A172 (cell line): Measurements from ENCODE around the gene PPP6R2. TPM values are rescaled to one million over a fixed set of nuclear protein-coding genes. Genes with fewer than 3 reads are reported as not detected.
A peak's percentile ranks its signal among the peaks of the same experiment; 100 is the strongest.

Experiments
- DNase-seq: peaks from one replicate; pipeline ENCODE4 v3.0.0-alpha.2; 2015; ENCODE audit warnings: low spot score
- total RNA-seq: library from RNA; depleted of rRNA; stranded (reverse); fragments of >200 nt; shearing (Covaris generic); gene quantifications from 2 replicates; pipeline ENCODE4 v1.2.3, GENCODE V29; 2014; rRNA removed

The PPP6R2 gene
- total RNA-seq, 1 experiment from 2014 or later = 36.6 TPM

GRCh38 chr22:50485221-50486131 lies 142.3 kb downstream of the PPP6R2 start:
- no peak for DNase-seq

GRCh38 chr22:50486561-50487289 lies 143.6 kb downstream of the PPP6R2 start, which contains the start of gene MIOX:
Gene MIOX, plus strand, starts transcription at chr22:50486859. Its CDS starts 39 bp downstream, at chr22:50486898.
- peak; percentile 37 for DNase-seq

DNA sequence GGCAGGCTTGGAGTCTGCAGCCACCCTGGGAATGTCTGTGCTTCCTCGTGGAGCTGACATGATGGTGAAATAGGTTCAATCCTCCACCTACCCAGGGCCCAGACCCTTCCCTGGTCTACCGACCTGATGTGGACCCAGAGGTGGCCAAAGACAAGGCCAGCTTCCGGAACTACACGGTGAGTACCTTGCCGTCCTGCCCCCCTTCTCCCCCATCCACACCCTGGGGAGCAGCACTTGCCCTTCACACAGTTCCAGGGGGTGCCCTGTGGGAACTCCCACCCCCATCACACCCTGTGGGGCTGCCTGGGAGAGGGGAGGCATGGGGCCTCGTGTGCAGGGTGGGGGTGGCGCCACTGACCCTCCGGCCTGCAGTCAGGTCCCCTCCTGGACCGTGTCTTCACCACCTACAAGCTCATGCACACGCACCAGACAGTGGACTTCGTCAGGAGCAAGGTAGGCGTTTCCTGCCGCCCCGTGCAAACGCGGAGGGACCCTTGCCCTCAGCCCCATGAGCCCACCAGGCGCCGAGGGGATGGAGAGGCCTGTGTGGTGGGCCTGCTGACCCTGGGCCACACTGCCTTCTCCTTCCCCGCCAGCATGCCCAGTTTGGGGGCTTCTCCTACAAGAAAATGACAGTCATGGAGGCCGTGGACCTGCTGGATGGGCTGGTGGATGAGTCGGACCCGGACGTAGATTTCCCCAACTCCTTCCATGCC lies 144.3 kb downstream of the PPP6R2 start:
- no peak for DNase-seq

GRCh38 chr22:50488006-50488677 lies 145.0 kb downstream of the PPP6R2 start:
- no peak for DNase-seq

DNA sequence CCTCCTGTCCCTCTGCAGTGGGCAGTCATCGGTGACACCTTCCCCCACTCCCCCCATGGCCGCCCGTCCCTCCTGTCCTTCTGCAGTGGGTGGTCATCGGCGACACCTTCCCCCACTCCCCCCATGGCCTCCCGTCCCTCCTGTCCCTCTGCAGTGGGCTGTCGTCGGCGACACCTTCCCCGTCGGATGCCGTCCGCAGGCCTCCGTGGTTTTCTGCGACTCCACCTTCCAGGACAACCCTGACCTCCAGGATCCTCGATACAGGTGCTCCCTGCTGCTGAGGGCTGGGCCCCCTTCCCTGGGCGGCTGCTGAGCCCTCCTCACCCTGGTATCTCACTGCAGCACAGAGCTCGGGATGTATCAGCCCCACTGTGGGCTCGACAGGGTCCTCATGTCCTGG lies 145.8 kb downstream of the PPP6R2 start:
- DNase-seq = no peak

DNA sequence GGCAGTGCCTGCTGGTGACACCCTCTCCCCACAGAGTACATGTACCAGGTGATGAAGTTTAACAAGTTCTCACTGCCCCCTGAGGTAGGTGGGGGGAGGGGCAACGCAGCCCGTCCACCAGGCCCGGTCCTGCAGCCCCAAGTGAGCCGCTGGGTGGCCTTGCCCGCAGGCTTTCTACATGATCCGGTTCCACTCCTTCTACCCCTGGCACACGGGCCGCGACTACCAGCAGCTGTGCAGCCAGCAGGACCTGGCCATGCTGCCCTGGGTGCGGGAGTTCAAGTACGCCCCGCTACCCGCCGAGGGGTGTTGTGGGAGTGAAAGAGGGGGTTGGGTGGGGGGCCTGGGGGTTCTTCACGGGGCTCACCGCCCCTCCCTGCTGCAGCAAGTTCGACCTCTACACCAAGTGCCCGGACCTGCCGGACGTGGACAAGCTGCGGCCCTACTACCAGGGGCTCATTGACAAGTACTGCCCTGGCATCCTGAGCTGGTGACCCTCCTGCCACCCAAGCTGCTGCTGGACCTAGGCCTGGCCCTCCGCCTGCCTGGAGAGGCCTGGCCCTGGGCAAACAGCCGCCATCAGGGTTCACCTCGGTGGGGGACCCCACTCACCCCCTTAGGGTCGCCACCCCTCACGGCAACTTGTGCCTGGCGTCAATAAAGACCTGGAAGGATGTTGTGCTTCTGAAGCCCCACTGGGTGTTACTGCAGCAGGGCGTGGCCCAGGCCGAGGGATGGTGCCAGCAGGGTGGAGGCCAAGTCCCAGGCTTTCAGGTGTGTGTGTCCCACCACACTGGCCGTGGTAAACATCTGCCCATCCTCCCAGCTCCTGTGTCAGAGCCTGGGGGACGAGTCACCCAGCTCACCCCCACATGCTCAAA lies 146.5 kb downstream of the PPP6R2 start:
- no peak for DNase-seq

DNA sequence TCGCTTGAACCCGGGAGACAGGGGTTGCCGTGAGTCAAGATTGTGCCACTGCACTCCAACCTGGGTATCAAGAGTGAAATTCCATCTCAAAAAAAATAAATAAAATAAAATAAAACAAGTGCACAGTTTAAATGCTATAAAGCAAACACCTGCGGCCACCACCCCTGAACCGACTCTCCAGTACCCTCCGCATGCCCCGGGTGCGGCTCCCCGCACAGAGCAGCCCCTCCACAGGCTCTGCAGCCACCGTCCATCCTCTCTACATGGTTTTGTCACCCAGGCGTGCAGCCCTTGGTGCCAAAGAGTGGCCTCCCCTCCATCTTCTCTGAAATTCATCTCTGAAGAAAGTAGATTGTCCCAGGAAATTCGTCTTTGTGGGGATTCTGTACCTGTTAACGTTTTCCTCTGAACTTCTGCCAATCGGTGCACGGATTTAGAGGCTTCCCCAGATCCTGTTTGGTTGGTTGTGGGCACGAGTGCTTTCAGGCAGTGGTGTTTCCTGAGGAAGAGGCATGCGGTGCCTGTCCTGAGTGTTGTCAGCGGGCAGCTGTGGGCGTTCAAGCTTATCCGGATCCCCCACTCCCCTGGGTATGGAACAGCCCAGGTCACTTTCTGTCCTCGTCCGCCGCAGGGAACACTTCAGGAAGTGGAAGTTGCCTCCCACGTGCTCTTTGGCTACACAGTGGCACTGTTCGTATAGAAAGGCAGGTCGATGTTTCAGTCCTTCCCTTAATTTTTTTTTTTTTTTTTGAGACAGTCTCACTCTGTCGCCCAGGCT lies 147.6 kb downstream of the PPP6R2 start:
- DNase-seq = no peak

Other genes with a start within 250 kb of the PPP6R2 start
- 1.4 and 1.5 TPM in 2 replicates for gene PANX2, start 172.6 kb upstream of the PPP6R2 start, total RNA-seq
- gene TRABD, start 157.4 kb upstream of the PPP6R2 start, total RNA-seq = 18.9 and 19.2 TPM in 2 replicates
- 8.0 and 9.5 TPM in 2 replicates for gene SELENOO, start 142.3 kb upstream of the PPP6R2 start, total RNA-seq
- 8.9 and 10.6 TPM in 2 replicates for gene TUBGCP6, start 98.3 kb upstream of the PPP6R2 start, total RNA-seq
- 11.4 and 12.6 TPM in 2 replicates for gene HDAC10, start 92.1 kb upstream of the PPP6R2 start, total RNA-seq
- 31.4 and 32.2 TPM in 2 replicates for gene MAPK12, start 81.6 kb upstream of the PPP6R2 start, total RNA-seq
- gene MAPK11, start 72.9 kb upstream of the PPP6R2 start, total RNA-seq = 13.4 and 15.4 TPM in 2 replicates
- 64.9 and 65.0 TPM in 2 replicates for gene PLXNB2, start 35.7 kb upstream of the PPP6R2 start, total RNA-seq
- gene DENND6B, start 16.3 kb upstream of the PPP6R2 start, total RNA-seq = 1.2 and 2.9 TPM in 2 replicates
- 43.0 and 48.2 TPM in 2 replicates for gene SBF1, start 131.7 kb downstream of the PPP6R2 start, total RNA-seq
- not detected in 2 replicates for gene ADM2, start 138.2 kb downstream of the PPP6R2 start, total RNA-seq
- gene MIOX, start 143.5 kb downstream of the PPP6R2 start, total RNA-seq = not detected in 2 replicates
- gene LMF2, start 164.4 kb downstream of the PPP6R2 start, total RNA-seq = 21.3 and 28.7 TPM in 2 replicates
- gene NCAPH2, start 164.9 kb downstream of the PPP6R2 start, total RNA-seq = 51.8 and 55.6 TPM in 2 replicates
- 8.0 and 9.5 TPM in 2 replicates for gene SCO2, start 182.3 kb downstream of the PPP6R2 start, total RNA-seq
- gene TYMP, start 186.7 kb downstream of the PPP6R2 start, total RNA-seq = 0.10 and 0.31 TPM in 2 replicates
- 0.17 TPM in 1 of 2 replicates, not detected in the other for gene KLHDC7B, start 202.6 kb downstream of the PPP6R2 start, total RNA-seq
- gene SYCE3, start 219.6 kb downstream of the PPP6R2 start, total RNA-seq = 2.5 TPM in 1 of 2 replicates, not detected in the other
- gene CPT1B, start 235.1 kb downstream of the PPP6R2 start, total RNA-seq = 6.4 and 13.8 TPM in 2 replicates
- 27.9 and 30.7 TPM in 2 replicates for gene CHKB, start 239.5 kb downstream of the PPP6R2 start, total RNA-seq